HG02759 (cell line): ENCODE measurements around the gene SMCO4.

ENCODE experiments used
- ATAC-seq: cut with Tn5 transposase; IDR thresholded peaks from one replicate; pipeline ENCODE4 v1.9.1; 2021; ENCODE audit warnings: mild to moderate bottlenecking, moderate library complexity; ENCODE audit not compliant: unreplicated experiment

SMCO4 gene

GRCh38 chr11:93510196-93510873 lies 32.9 kb downstream of the SMCO4 start:
- ATAC-seq = no peak

- no peak for ATAC-seq
Measured at GRCh38 chr11:93507517-93507916, 35.7 kb downstream of the SMCO4 start.

- no peak for ATAC-seq
Measured at GRCh38 chr11:93505703-93506102, 37.5 kb downstream of the SMCO4 start.

- no peak for ATAC-seq
Measured at GRCh38 chr11:93504110-93505095, 38.8 kb downstream of the SMCO4 start.

- ATAC-seq = no peak
Measured at GRCh38 chr11:93501856-93502255, 41.3 kb downstream of the SMCO4 start.

GRCh38 chr11:93500759-93501158 lies 42.4 kb downstream of the SMCO4 start:
- no peak for ATAC-seq

- ATAC-seq = no peak
Measured at GRCh38 chr11:93498641-93499040, 44.5 kb downstream of the SMCO4 start.

GRCh38 chr11:93498161-93498560 lies 45.0 kb downstream of the SMCO4 start:
- ATAC-seq = no peak

GRCh38 chr11:93497596-93497995 lies 45.6 kb downstream of the SMCO4 start:
- ATAC-seq = no peak

- no peak for ATAC-seq
Measured at GRCh38 chr11:93494357-93494756, 48.8 kb downstream of the SMCO4 start.

GRCh38 chr11:93493252-93493897 lies 49.8 kb downstream of the SMCO4 start:
- ATAC-seq = no peak

- no peak for ATAC-seq
Measured at GRCh38 chr11:93492464-93493251, 50.5 kb downstream of the SMCO4 start.

GRCh38 chr11:93491973-93492372 lies 51.2 kb downstream of the SMCO4 start:
- no peak for ATAC-seq

GRCh38 chr11:93490996-93491618 lies 52.1 kb downstream of the SMCO4 start:
- ATAC-seq = no peak

- no peak for ATAC-seq
Measured at GRCh38 chr11:93489841-93490240, 53.4 kb downstream of the SMCO4 start.

- ATAC-seq = no peak
Measured at GRCh38 chr11:93487032-93487483, 56.1 kb downstream of the SMCO4 start.

GRCh38 chr11:93485983-93486382 lies 57.2 kb downstream of the SMCO4 start:
- no peak for ATAC-seq

- no peak for ATAC-seq
Measured at GRCh38 chr11:93484716-93485115, 58.5 kb downstream of the SMCO4 start.

GRCh38 chr11:93482556-93482955 lies 60.6 kb downstream of the SMCO4 start:
- ATAC-seq = no peak

- ATAC-seq = no peak
Measured at GRCh38 chr11:93481696-93482095, 61.5 kb downstream of the SMCO4 start.
